Measurements from ENCODE around the gene TBC1D4. TPM values are rescaled to one million over a fixed set of nuclear protein-coding genes. Genes with fewer than 3 reads are reported as not detected.
"Not testable (repeated sequence)": the region's sequence is repeated elsewhere in the genome, so short reads cannot be mapped to it uniquely, and the experiment has no call there.

The TBC1D4 gene
- polyA plus RNA-seq, 4 donors = 16.2 to 62.7 (median 56.0) TPM

- no peak for DNase-seq (ENCODE audit: low read depth in 4 of 4, low spot score in 3 of 4)
These were observed 231.3 kb downstream of the TBC1D4 start for GRCh38 chr13:75250526-75251178.

DNA sequence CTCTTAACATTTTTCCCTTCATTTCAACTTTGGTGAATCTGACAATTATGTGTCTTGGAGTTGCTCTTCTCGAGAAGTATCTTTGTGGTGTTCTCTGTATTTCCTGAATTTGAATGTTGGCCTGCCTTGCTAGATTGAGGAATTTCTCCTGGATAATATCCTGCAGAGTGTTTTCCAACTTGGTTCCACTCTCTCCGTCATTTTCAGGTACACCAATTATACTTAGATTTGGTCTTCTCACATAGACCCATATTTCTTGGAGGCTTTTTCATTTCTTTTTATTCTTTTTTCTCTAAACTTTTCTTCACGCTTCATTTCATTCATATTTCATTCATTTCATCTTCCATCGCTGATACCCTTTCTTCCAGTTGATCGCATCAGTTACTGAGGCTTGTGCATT is 236.4 kb downstream of the TBC1D4 start:
- not testable (repeated sequence) for DNase-seq (ENCODE audit: low read depth in 4 of 4, low spot score in 3 of 4)

- DNase-seq (ENCODE audit: low read depth in 4 of 4, low spot score in 3 of 4) = not testable (repeated sequence)
These were observed 241.7 kb downstream of the TBC1D4 start for GRCh38 chr13:75240240-75240639.

DNA sequence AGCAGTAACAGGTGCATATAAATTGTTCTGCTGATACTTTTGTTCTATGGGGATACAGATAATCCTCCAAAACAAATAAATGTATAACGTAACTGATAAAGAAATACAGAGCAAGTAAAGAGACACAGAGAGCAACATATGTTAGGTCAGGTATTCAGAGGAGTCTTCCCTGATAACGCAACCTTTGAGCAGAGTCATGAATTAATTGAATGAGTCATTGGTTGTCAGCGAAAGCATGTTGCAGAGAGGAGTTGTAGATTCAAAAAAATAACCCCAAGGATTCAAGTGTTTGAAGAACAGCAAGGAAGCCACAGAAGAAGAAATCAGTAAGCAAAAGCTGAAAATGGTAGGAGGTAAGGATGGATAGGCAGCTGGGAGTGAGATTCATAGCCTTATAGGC is 245.2 kb downstream of the TBC1D4 start:
- no peak for DNase-seq (ENCODE audit: low read depth in 4 of 4, low spot score in 3 of 4)

Other genes with a start within 250 kb of the TBC1D4 start
- 100 to 1,000 TPM; 218 to 263 (median 245) TPM for gene COMMD6, start 55.7 kb upstream of the TBC1D4 start, polyA plus RNA-seq (ENCODE audit: insufficient read length in 4 of 4)
- gene UCHL3, start 67.6 kb upstream of the TBC1D4 start, polyA plus RNA-seq (ENCODE audit: insufficient read length in 4 of 4) = 10 to 100 TPM; 22.9 to 44.0 (median 33.3) TPM
- 10 to 100 TPM; 41.8 to 86.9 (median 78.9) TPM for gene LMO7, start 154.2 kb upstream of the TBC1D4 start, polyA plus RNA-seq (ENCODE audit: insufficient read length in 4 of 4)

All from left renal pelvis (tissue), 4 donors.